Kidney epithelial cell (primary cell): ENCODE measurements around the gene OS9. TPM values are rescaled to one million over a fixed set of nuclear protein-coding genes. Genes with fewer than 3 reads are reported as not detected.
A peak's percentile ranks its signal among the peaks of the same experiment; 100 is the strongest.

Experiments used
- DNase-seq: peaks from one replicate; pipeline ENCODE4 v3.0.0-alpha.2; 2010; ENCODE audit warnings: low read depth
- H3K27me3 ChIP-seq: 2 replicates; pipeline ENCODE4 v1.6.0; 2011; ENCODE audit warnings: low read length; ENCODE audit not compliant: control insufficient read depth, insufficient read depth
- H3K36me3 ChIP-seq: 2 replicates; pipeline ENCODE4 v1.5.1; 2011; ENCODE audit warnings: low read length; ENCODE audit not compliant: control insufficient read depth, insufficient read depth
- H3K4me3 ChIP-seq: 2 replicates; pipeline ENCODE4 v1.5.1; 2011; ENCODE audit warnings: low read depth, mild to moderate bottlenecking, control low read depth, low read length
- total RNA-seq: library from RNA; depleted of rRNA; stranded (reverse); fragments of >200 nt; gene quantifications from 2 replicates; pipeline ENCODE4 v1.2.3, GENCODE V29; 2015
- TF ChIP-seq, protein P1 (sequence below): IDR thresholded peaks from 2 replicates; pipeline ENCODE4 v1.5.1; 2011; ENCODE audit warnings: mild to moderate bottlenecking, moderate library complexity, low read length, control low read depth, inconsistent platforms; ENCODE audit not compliant: insufficient read depth, poor library complexity, severe bottlenecking

Gene OS9
- total RNA-seq, 1 donor from 2014 or later: 310 TPM

DNA sequence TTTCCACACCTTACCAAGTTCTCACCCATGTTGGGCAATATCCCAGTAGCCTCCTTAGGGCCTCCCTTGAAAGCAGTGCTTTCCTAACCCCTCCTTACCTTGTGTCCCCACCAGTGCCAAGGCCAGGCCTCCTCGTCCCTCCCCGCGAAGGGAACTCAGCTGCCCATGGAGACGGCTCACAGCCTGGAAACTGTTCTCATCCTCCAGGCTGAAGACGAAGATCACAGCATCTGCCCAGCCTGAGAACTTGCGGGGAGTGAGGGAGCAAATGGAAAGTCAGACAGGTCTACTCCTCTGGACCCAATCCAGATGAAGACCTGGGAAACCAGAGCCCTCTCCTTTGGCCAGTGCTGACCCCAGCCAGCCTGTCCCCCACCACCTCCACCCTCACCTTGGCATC is 40.0 kb downstream of the OS9 start:
- TF ChIP-seq, protein P1, sequence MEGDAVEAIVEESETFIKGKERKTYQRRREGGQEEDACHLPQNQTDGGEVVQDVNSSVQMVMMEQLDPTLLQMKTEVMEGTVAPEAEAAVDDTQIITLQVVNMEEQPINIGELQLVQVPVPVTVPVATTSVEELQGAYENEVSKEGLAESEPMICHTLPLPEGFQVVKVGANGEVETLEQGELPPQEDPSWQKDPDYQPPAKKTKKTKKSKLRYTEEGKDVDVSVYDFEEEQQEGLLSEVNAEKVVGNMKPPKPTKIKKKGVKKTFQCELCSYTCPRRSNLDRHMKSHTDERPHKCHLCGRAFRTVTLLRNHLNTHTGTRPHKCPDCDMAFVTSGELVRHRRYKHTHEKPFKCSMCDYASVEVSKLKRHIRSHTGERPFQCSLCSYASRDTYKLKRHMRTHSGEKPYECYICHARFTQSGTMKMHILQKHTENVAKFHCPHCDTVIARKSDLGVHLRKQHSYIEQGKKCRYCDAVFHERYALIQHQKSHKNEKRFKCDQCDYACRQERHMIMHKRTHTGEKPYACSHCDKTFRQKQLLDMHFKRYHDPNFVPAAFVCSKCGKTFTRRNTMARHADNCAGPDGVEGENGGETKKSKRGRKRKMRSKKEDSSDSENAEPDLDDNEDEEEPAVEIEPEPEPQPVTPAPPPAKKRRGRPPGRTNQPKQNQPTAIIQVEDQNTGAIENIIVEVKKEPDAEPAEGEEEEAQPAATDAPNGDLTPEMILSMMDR: no peak
- H3K36me3 ChIP-seq: no peaks in the 10 kb centered on the region
- peaks cover 80% of the 10 kb centered on the region for H3K27me3 ChIP-seq
- H3K4me3 ChIP-seq: no peak overlapping the region
- DNase-seq: no peak

DNA sequence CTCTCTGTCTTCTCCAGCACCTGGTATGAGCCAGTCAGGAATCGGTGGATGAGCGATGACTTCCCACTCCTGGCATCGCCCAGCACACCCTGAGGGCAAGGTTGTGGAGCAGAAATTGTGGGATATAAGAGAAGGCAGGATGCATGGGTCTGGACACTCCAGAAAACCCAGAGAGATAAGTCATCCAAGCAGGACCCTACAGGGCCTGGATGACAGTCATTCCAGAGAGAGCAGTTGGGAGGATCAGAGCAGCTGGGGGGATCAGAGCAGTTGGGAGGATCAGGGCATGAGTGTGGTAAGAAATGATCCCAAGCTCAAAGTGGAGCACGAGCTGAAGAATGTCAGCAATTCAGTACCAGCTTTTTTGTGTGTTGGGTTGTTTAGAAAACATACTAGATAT is 40.7 kb downstream of the OS9 start:
- no peak for DNase-seq
- TF ChIP-seq, protein P1: no peak
- peaks cover 83% of the 10 kb centered on the region for H3K27me3 ChIP-seq
- H3K36me3 ChIP-seq: no peaks in the 10 kb centered on the region
- no peak overlapping the region for H3K4me3 ChIP-seq

DNA sequence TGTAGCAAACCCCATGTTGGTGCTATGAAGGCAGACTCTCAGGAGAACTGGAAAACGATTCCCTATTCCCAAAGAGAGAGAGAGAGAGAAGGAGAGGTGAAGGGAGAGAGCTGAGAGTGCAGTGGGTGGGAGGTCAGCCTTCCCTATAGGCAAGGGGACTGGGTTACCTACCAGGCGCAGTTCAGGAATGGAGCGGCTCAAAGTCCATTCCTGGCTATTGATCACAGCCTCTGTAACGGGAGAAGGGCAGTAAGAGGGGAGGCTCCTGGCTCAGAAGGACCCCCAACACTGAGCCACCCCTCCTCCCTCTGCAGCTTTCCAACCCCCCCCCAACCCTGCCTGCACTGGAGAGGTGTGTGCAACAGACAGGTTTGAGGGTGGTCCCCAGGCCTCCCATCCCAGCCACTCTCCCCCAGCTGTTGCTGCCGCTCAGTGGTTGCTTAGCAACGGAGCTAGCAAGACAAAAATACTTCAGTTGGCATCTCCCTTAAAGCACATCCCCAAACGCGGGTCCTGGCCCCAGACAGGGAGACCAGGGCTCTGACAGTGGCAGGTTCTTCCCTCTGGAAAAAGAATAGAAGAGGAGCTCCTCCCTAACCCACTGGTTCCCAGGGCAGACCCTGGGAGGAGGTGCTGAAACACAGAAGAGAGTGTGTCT is 41.4 kb downstream of the OS9 start:
- TF ChIP-seq, protein P1: no peak
- H3K27me3 ChIP-seq: peaks cover 88% of the 10 kb centered on the region
- no peak for DNase-seq
- H3K4me3 ChIP-seq: no peak overlapping the region
- no peaks in the 10 kb centered on the region for H3K36me3 ChIP-seq

DNA sequence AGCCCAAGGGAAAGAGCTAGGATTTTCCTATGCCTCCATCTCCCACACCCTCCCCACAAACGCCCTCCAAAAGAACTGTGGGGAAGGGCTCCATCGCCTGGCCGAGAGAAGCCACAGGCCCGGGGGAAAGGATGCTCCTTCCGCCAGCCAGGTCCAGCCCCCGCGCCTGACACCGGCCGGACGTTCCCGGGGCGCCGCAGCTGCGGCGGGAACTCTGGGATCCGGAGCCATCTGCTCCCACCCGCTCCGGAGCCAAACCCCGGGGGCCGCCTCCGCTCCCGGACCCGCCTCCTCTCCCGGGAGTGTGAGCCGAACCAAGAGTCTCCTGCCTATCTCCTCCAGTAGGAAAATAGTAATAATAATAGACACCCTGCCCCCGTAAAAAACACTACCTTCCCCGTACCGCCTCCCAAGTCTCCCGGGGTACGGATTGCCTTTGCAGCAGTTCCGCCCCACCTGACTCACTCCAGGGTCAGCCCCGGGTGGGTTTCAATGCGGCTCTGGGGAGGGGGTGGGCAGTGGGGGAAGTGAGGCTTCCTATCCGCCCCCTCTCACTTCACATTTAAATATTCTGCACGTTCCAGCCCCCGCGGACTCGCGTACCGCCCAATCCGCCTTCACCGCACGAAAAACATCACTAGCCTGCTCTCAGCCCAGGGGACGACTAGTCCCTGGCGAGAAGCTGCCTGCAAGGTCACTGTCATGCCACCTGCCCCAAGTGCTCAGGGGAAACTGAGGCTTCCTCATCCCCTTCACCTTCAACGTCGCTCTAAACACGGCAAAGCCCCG is 42.2 kb downstream of the OS9 start:
- Histone ChIP-seq H3K4me3 (no peak overlapping the region), H3K36me3 (no peaks in the 10 kb centered on the region), H3K27me3 (peaks cover 93% of the 10 kb centered on the region)
- DNase-seq: no peak
- TF ChIP-seq, protein P1: peak; percentile 44

DNA sequence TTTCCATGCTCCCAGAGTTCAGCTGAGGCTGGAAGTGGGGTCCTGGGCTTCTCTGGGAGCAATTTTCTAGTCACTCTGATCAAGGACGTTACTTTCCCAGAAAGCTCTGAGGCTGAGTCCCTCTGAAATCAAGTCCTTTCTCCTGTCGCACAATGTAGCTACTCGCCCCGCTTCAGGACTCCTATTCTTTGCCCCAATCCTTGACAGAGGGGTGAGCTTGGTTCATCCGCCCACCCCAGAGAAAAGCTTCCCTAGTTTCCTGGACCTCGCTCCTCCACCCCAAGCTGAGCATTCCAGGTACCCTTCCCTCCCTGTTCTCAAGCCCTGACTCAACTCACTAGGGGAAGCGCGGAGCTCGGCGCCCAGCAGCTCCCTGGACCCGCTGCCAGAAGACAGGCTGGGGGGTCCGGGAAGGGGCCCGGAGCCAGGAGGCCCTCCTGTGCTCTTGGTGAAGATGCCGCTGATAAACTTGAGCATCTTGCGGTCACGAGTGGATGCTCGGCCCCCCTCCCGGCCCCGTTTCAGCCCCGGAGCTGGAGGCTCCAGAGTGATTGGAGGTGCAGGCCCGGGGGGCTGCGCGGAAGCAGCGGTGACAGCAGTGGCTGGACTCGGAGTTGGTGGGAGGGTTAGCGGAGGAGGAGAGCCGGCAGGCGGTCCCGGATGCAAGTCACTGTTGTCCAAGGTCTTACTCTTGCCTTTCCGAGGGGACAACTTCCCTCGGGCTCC is 43.0 kb downstream of the OS9 start:
- peaks cover 95% of the 10 kb centered on the region for H3K27me3 ChIP-seq
- no peaks in the 10 kb centered on the region for H3K36me3 ChIP-seq
- no peak overlapping the region for H3K4me3 ChIP-seq
- TF ChIP-seq, protein P1: no peak
- no peak for DNase-seq
